ENCODE results near the gene CPNE2. TPM values are rescaled to one million over a fixed set of nuclear protein-coding genes. Genes with fewer than 3 reads are reported as not detected.
A peak's percentile ranks its signal among the peaks of the same experiment; 100 is the strongest.

Gene CPNE2
- 10 to 100 TPM in 4 of 5 donors, 1 to 10 TPM in 1; 8.7 to 55.4 (median 27.4) TPM for total RNA-seq
- 10 to 100 TPM; 10.7 to 31.8 (median 24.8) TPM for polyA plus RNA-seq
- long read RNA-seq, donor 1, partial matches to known transcripts: 0 of 6 reads
- long read RNA-seq, donor 1, other reads (novel, unspliced or antisense): 0 of 6 reads
- long read RNA-seq, donor 2, transcript CPNE2-201 (16 exons, 2,645 nt): major isoform, 5 of 6 reads
- long read RNA-seq, donor 2, partial matches to known transcripts: 0 of 6 reads
- long read RNA-seq, donor 2, other reads (novel, unspliced or antisense): 0 of 6 reads
- long read RNA-seq, donor 3: 0 reads
- long read RNA-seq, donor 4: 0 reads
- long read RNA-seq, donor 5, transcript CPNE2-201 (16 exons, 2,645 nt): major isoform, 9 of 11 reads
- long read RNA-seq, donor 5, partial matches to known transcripts: 0 of 11 reads
- long read RNA-seq, donor 5, other reads (novel, unspliced or antisense): 0 of 11 reads
- long read RNA-seq, donor 6, transcript CPNE2-201 (16 exons, 2,645 nt): major isoform, 14 of 16 reads
- long read RNA-seq, donor 6, partial matches to known transcripts: 0 of 16 reads
- long read RNA-seq, donor 6, other reads (novel, unspliced or antisense): 0 of 16 reads
- long read RNA-seq, donor 7, transcript CPNE2-201 (16 exons, 2,645 nt): major isoform, 5 of 6 reads
- long read RNA-seq, donor 7, partial matches to known transcripts: 0 of 6 reads
- long read RNA-seq, donor 7, other reads (novel, unspliced or antisense): 0 of 6 reads
- long read RNA-seq, donor 8, partial matches to known transcripts: 0 of 7 reads
- long read RNA-seq, donor 8, other reads (novel, unspliced or antisense): 0 of 7 reads
- long read RNA-seq, donor 9, partial matches to known transcripts: 0 of 6 reads
- long read RNA-seq, donor 9, other reads (novel, unspliced or antisense): 0 of 6 reads
- long read RNA-seq, donor 10, partial matches to known transcripts: 0 of 1 reads
- long read RNA-seq, donor 10, other reads (novel, unspliced or antisense): 0 of 1 reads

GRCh38 chr16:57091975-57092785 lies at the start of gene CPNE2:
Gene CPNE2, plus strand, starts transcription at chr16:57092583. Its CDS starts 18,160 bp downstream, at chr16:57110743.
- Histone ChIP-seq H3K27me3 (peaks cover 0 to 7% (median 0%) of the 10 kb centered on the region in 3 donors), H3K4me3 (peak within 1 kb of the TSS; percentile 70 to 90 (median 79)), H3K36me3 (no peaks in the 10 kb centered on the region), H3K4me1 (peaks cover 22 to 35% (median 26%) of the 10 kb centered on the region in 4 donors), H3K27ac (peak within 1 kb of the TSS; percentile 12 to 87 (median 75)), H3K9me3 (no peaks in the 10 kb centered on the region)
- peak; percentile 59 to 90 for DNase-seq
- TF ChIP-seq POLR2AphosphoS5 (IDR thresholded peaks at IDR 0.05): peak in 2 of 3 donors; percentile 28 to 31
- TF ChIP-seq POLR2A (IDR thresholded peaks at IDR 0.05): no peak
- intact Hi-C loops (cut with DNase I; ENCODE audit: low total_unique reads): no loop called here
- 0 to 2% (median 1%) methylated on average over 13 to 99 of the region's 100 CpGs for WGBS, 5 donors

DNA sequence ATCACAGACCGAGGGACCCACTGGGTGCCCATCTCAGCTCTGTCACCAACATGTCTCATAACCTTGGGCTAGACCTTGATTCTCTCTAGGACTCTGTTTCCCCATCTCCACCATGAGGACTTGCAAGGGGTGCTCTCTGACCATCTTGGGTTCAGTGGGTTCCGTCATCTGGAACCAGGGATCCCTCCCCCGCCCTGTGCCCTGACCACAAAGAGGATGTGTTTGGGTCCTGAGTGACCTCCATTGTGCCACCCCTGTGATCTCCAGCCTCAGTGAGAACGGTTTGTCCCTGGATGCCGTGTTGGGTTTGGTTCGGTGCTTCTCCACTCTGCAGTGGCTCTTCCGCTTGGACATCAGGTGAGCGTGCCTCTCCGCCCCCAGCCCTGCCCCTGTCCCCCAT lies 49.1 kb upstream of the CPNE2 start:
- intact Hi-C loops (cut with DNase I; ENCODE audit: low total_unique reads): no loop called here
- H3K4me1 ChIP-seq: peaks cover 0 to 42% (median 3%) of the 10 kb centered on the region in 4 donors
- H3K27me3 ChIP-seq: no peaks in the 10 kb centered on the region
- peaks cover 9 to 89% (median 68%) of the 10 kb centered on the region in 4 donors for H3K36me3 ChIP-seq
- peak overlapping the region in 1 of 5 donors; percentile 74 for H3K27ac ChIP-seq
- WGBS, 5 donors: 76 to 94% (median 92%) methylated on average over 9 of the region's 9 CpGs
- no peak for DNase-seq
- H3K4me3 ChIP-seq: no peak overlapping the region
- H3K9me3 ChIP-seq: no peaks in the 10 kb centered on the region
- TF ChIP-seq EP300 (IDR thresholded peaks at IDR 0.05): no peak

DNA sequence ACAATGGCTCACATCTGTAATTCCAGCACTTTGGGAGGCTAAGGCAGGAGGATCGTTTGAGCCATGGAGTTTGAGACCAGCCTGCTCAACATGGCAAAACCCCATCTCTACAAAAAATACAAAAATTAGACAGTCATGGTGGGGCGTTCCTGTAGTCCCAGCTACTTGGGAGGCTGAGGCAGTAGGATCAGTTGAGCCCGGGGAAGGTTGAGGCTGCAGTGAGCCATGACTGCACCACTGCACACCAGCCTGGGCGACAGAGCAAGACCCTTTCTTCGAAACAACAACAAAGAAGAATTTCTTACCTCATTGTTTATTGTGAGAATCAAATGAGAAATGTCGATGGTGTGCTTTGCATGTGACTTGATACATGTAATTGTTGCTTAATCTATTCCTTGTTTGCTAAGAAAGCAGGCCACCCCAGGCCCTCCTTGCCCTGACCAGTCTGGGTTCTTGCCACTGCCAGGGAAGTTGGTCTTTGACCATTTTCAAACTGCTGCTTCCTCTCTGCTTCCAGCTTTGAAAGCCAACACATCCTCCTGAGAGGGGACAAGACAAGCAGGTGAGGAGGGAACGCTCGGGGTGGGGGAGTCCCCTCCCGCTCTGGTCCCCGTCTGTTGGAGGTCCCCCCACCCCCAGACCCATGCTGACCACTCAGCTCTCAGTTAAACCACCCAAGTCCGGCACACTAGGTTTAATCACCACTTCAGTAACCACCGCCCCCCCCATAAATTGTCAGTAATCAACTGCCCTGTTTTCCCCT lies 47.3 kb upstream of the CPNE2 start:
- Histone ChIP-seq H3K4me1 (peaks cover 0 to 33% (median 3%) of the 10 kb centered on the region in 4 donors), H3K9me3 (no peaks in the 10 kb centered on the region), H3K4me3 (no peak overlapping the region), H3K36me3 (peaks cover 4 to 100% (median 75%) of the 10 kb centered on the region in 4 donors), H3K27me3 (no peaks in the 10 kb centered on the region), H3K27ac (no peak overlapping the region)
- WGBS, 5 donors: 68 to 77% (median 75%) methylated on average over 11 to 12 of the region's 12 CpGs
- no peak for DNase-seq
- intact Hi-C loops (cut with DNase I; ENCODE audit: low total_unique reads): no loop called here
- TF ChIP-seq POLR2AphosphoS5 (IDR thresholded peaks at IDR 0.05): no peak

GRCh38 chr16:57045694-57046381 lies 46.5 kb upstream of the CPNE2 start:
- H3K36me3 ChIP-seq: peaks cover 4 to 99% (median 75%) of the 10 kb centered on the region in 4 donors
- no peaks in the 10 kb centered on the region for H3K9me3 ChIP-seq
- TF ChIP-seq CTCF (IDR thresholded peaks at IDR 0.05): peak in 4 of 7 experiments; percentile 13 to 44 (median 20)
- peak in 1 of 3 donors; percentile 10 for TF ChIP-seq POLR2AphosphoS5 (IDR thresholded peaks at IDR 0.05)
- TF ChIP-seq EP300 (IDR thresholded peaks at IDR 0.05): no peak
- TF ChIP-seq POLR2A (IDR thresholded peaks at IDR 0.05): no peak

More at GRCh38 chr16:57045694-57046381, 46.5 kb upstream of the CPNE2 start:
- Histone ChIP-seq H3K27ac (no peak overlapping the region), H3K4me3 (no peak overlapping the region), H3K27me3 (no peaks in the 10 kb centered on the region), H3K4me1 (peaks cover 0 to 25% (median 3%) of the 10 kb centered on the region in 4 donors)
- 41 to 51% (median 47%) methylated on average over 11 to 13 of the region's 13 CpGs for WGBS, 5 donors
- intact Hi-C loops (cut with DNase I; ENCODE audit: low total_unique reads): no loop called here
- DNase-seq: peak; percentile 32 to 88
